ENCODE measurements around the gene MED12L. TPM values are rescaled to one million over a fixed set of nuclear protein-coding genes. Genes with fewer than 3 reads are reported as not detected.

MED12L gene
- total RNA-seq, 4 donors from 2014 or later, result 0.15 to 0.37 (median 0.22) TPM

GRCh38 chr3:151318313-151318712 is 232.8 kb downstream of the MED12L start:
- intact Hi-C loops (cut with DNase I; ENCODE audit: low total_unique reads), result no loop called here
- TF ChIP-seq CTCF (IDR thresholded peaks at IDR 0.05), result no peak
- TF ChIP-seq POLR2A (IDR thresholded peaks at IDR 0.05), result no peak

GRCh38 chr3:151318991-151319390 is 233.5 kb downstream of the MED12L start:
- 46 to 49% methylated on average over 7 of the region's 7 CpGs for WGBS, 2 donors
- intact Hi-C loops (cut with DNase I; ENCODE audit: low total_unique reads), result no loop called here
- DNase-seq (ENCODE audit: low spot score in 2 of 2), result no peak
- TF ChIP-seq POLR2A (IDR thresholded peaks at IDR 0.05) (no peak), CTCF (IDR thresholded peaks at IDR 0.05) (no peak)
- H3K4me3 ChIP-seq (ENCODE audit: low read depth, poor library complexity, severe bottlenecking), result no peak overlapping the region

More at GRCh38 chr3:151318313-151318712, 232.8 kb downstream of the MED12L start:
- DNase-seq (ENCODE audit: low spot score in 2 of 2), result no peak
- no peak overlapping the region for H3K4me3 ChIP-seq (ENCODE audit: low read depth, poor library complexity, severe bottlenecking)

- intact Hi-C loops (cut with DNase I; ENCODE audit: low total_unique reads), result no loop called here
- DNase-seq (ENCODE audit: low spot score in 2 of 2), result no peak
- 51 to 54% methylated on average over 4 of the region's 4 CpGs for WGBS, 2 donors
- H3K4me3 ChIP-seq (ENCODE audit: low read depth, poor library complexity, severe bottlenecking), result no peak overlapping the region
- no peak for TF ChIP-seq CTCF (IDR thresholded peaks at IDR 0.05)
- TF ChIP-seq POLR2A (IDR thresholded peaks at IDR 0.05), result no peak
These were observed 234.2 kb downstream of the MED12L start for GRCh38 chr3:151319628-151320027.

GRCh38 chr3:151320131-151320530 is 234.7 kb downstream of the MED12L start:
- DNase-seq (ENCODE audit: low spot score in 2 of 2), result no peak
- no peak overlapping the region for H3K4me3 ChIP-seq (ENCODE audit: low read depth, poor library complexity, severe bottlenecking)
- 45 to 58% methylated on average over 2 of the region's 2 CpGs for WGBS, 2 donors
- intact Hi-C loops (cut with DNase I; ENCODE audit: low total_unique reads), result no loop called here
- TF ChIP-seq POLR2A (IDR thresholded peaks at IDR 0.05) (no peak), CTCF (IDR thresholded peaks at IDR 0.05) (no peak)

- no peak for DNase-seq (ENCODE audit: low spot score in 2 of 2)
- intact Hi-C loops (cut with DNase I; ENCODE audit: low total_unique reads), result no loop called here
- WGBS, 2 donors, result 45 to 56% methylated on average over 1 of the region's 1 CpG
- no peak overlapping the region for H3K4me3 ChIP-seq (ENCODE audit: low read depth, poor library complexity, severe bottlenecking)
- TF ChIP-seq CTCF (IDR thresholded peaks at IDR 0.05), result no peak
- TF ChIP-seq POLR2A (IDR thresholded peaks at IDR 0.05), result no peak
These were observed 236.1 kb downstream of the MED12L start for GRCh38 chr3:151321526-151321925.

GRCh38 chr3:151322511-151322910 is 237.0 kb downstream of the MED12L start:
- DNase-seq (ENCODE audit: low spot score in 2 of 2), result no peak
- no peak for TF ChIP-seq POLR2A (IDR thresholded peaks at IDR 0.05)
- no peak for TF ChIP-seq CTCF (IDR thresholded peaks at IDR 0.05)
- 92 to 100% methylated on average over 1 of the region's 1 CpG for WGBS, 2 donors
- intact Hi-C loops (cut with DNase I; ENCODE audit: low total_unique reads), result no loop called here
- H3K4me3 ChIP-seq (ENCODE audit: low read depth, poor library complexity, severe bottlenecking), result no peak overlapping the region

Measured in lower leg skin (tissue), 4 donors.